Transverse colon (tissue), 3 donors: ENCODE data around the gene RNF5.

Source experiments
- EP300 ChIP-seq: sonication (generic); formaldehyde crosslinking; IDR thresholded peaks from one replicate; pipeline ENCODE4 v1.6.1; 2017; ENCODE audit warnings: antibody characterized with exemption, low read depth
- TF ChIP-seq, protein P1 (sequence below), 5 experiments: fragments of 200-600 bp in 3 of 5; fragments of 450-650 bp in 2 of 5; sonication (generic) in 3 of 5; IDR thresholded peaks; 1 replicate in 2 of 5; 2 replicates in 3 of 5; pipeline ENCODE4 v1.5.1; 2016 to 2017; ENCODE audit warnings: antibody characterized with exemption in 5 of 5, inconsistent platforms in 3 of 5, mild to moderate bottlenecking in 2 of 5, moderate library complexity in 1 of 5

DNA sequence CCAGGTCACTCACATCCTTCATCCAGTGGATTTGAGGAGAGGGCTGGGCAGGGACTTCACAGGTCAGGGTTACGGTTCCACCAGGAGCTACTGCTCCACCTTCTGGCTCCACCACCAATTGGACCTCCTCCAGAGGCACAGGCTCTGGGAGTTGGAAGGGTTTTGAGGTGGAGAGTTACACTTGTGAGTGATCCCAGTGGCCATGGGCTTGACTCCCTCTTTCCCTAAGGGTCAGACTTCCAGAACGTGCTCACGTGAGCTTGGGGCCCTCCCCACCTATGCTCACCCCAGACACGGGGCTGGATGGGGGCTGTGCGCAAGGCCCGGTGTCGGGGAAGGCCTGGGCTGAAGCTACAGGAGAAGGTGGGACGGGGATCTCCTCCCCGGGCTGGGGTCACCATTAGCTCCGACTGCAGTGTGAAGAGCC is 4.4 kb downstream of the RNF5 start:
- no peak for TF ChIP-seq EP300
- TF ChIP-seq, protein P1, sequence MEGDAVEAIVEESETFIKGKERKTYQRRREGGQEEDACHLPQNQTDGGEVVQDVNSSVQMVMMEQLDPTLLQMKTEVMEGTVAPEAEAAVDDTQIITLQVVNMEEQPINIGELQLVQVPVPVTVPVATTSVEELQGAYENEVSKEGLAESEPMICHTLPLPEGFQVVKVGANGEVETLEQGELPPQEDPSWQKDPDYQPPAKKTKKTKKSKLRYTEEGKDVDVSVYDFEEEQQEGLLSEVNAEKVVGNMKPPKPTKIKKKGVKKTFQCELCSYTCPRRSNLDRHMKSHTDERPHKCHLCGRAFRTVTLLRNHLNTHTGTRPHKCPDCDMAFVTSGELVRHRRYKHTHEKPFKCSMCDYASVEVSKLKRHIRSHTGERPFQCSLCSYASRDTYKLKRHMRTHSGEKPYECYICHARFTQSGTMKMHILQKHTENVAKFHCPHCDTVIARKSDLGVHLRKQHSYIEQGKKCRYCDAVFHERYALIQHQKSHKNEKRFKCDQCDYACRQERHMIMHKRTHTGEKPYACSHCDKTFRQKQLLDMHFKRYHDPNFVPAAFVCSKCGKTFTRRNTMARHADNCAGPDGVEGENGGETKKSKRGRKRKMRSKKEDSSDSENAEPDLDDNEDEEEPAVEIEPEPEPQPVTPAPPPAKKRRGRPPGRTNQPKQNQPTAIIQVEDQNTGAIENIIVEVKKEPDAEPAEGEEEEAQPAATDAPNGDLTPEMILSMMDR (IDR thresholded peaks at IDR 0.05): no peak
